ENCODE results near the gene AK1.

AK1 gene

GRCh38 chr9:127909839-127910273 is 32.4 kb upstream of the AK1 start:
- in situ Hi-C loops (cut with HindIII; ENCODE audit: low sequenced_read_pairs) = no loop called here

- in situ Hi-C loops (cut with HindIII; ENCODE audit: low sequenced_read_pairs) = no loop called here
Observed at GRCh38 chr9:127908660-127908926, 31.1 kb upstream of the AK1 start.

- in situ Hi-C loops (cut with HindIII; ENCODE audit: low sequenced_read_pairs) = no loop called here
Observed at GRCh38 chr9:127907867-127908659, 30.6 kb upstream of the AK1 start.

- in situ Hi-C loops (cut with HindIII; ENCODE audit: low sequenced_read_pairs) = no loop called here
Observed at GRCh38 chr9:127905788-127906191, 28.3 kb upstream of the AK1 start.

GRCh38 chr9:127905004-127905728 is 27.7 kb upstream of the AK1 start:
- in situ Hi-C loops (cut with HindIII; ENCODE audit: low sequenced_read_pairs) = no loop called here

- in situ Hi-C loops (cut with HindIII; ENCODE audit: low sequenced_read_pairs) = no loop called here
Observed at GRCh38 chr9:127904561-127905003, 27.1 kb upstream of the AK1 start.

GRCh38 chr9:127903557-127904475 is 26.3 kb upstream of the AK1 start:
- in situ Hi-C loops (cut with HindIII; ENCODE audit: low sequenced_read_pairs) = no loop called here

GRCh38 chr9:127899128-127899943 is 21.9 kb upstream of the AK1 start, which contains the start of gene ST6GALNAC6:
TSS of gene ST6GALNAC6 (minus strand) at chr9:127899603. CDS start at chr9:127897981, 1,622 bp downstream.
- in situ Hi-C loops (cut with HindIII; ENCODE audit: low sequenced_read_pairs) = no loop called here

- in situ Hi-C loops (cut with HindIII; ENCODE audit: low sequenced_read_pairs) = no loop called here
Observed at GRCh38 chr9:127898433-127899127, 21.1 kb upstream of the AK1 start.

- in situ Hi-C loops (cut with HindIII; ENCODE audit: low sequenced_read_pairs) = no loop called here
Observed at GRCh38 chr9:127897193-127897692, 19.8 kb upstream of the AK1 start.

GRCh38 chr9:127896395-127897192 is 19.1 kb upstream of the AK1 start:
- in situ Hi-C loops (cut with HindIII; ENCODE audit: low sequenced_read_pairs) = no loop called here

GRCh38 chr9:127895811-127896210 is 18.3 kb upstream of the AK1 start:
- in situ Hi-C loops (cut with HindIII; ENCODE audit: low sequenced_read_pairs) = no loop called here

- in situ Hi-C loops (cut with HindIII; ENCODE audit: low sequenced_read_pairs) = no loop called here
Observed at GRCh38 chr9:127893392-127893791, 15.9 kb upstream of the AK1 start.

GRCh38 chr9:127892831-127893230 is 15.4 kb upstream of the AK1 start:
- in situ Hi-C loops (cut with HindIII; ENCODE audit: low sequenced_read_pairs) = no loop called here

GRCh38 chr9:127890053-127890452 is 12.6 kb upstream of the AK1 start:
- in situ Hi-C loops (cut with HindIII; ENCODE audit: low sequenced_read_pairs) = no loop called here

- in situ Hi-C loops (cut with HindIII; ENCODE audit: low sequenced_read_pairs) = no loop called here
Observed at GRCh38 chr9:127887792-127888191, 10.3 kb upstream of the AK1 start.

- in situ Hi-C loops (cut with HindIII; ENCODE audit: low sequenced_read_pairs) = no loop called here
Observed at GRCh38 chr9:127886401-127886972, 9.0 kb upstream of the AK1 start.

GRCh38 chr9:127885508-127886281 is 8.2 kb upstream of the AK1 start:
- in situ Hi-C loops (cut with HindIII; ENCODE audit: low sequenced_read_pairs) = no loop called here
